Left hindlimb (tissue), 1 donor: Measurements from ENCODE around the gene EFNB3.

ENCODE experiments used
- DNase-seq: peaks from one replicate; pipeline ENCODE4 v3.0.0-alpha.2; 2018

The EFNB3 gene

GRCh38 chr17:7719661-7720060 is 14.7 kb downstream of the EFNB3 start:
- no peak for DNase-seq

- DNase-seq, result no peak
Measured at GRCh38 chr17:7720125-7720524, 15.1 kb downstream of the EFNB3 start.

- DNase-seq, result no peak
Measured at GRCh38 chr17:7721612-7722011, 16.6 kb downstream of the EFNB3 start.

GRCh38 chr17:7727886-7728285 is 22.9 kb downstream of the EFNB3 start:
- no peak for DNase-seq

- DNase-seq, result no peak
Measured at GRCh38 chr17:7729816-7730215, 24.8 kb downstream of the EFNB3 start.

- DNase-seq, result no peak
Measured at GRCh38 chr17:7732981-7733539, 28.1 kb downstream of the EFNB3 start.

GRCh38 chr17:7737601-7738000 is 32.6 kb downstream of the EFNB3 start:
- DNase-seq, result no peak

GRCh38 chr17:7739746-7740145 is 34.7 kb downstream of the EFNB3 start:
- DNase-seq, result no peak

- DNase-seq, result no peak
Measured at GRCh38 chr17:7740481-7741001, 35.5 kb downstream of the EFNB3 start.

GRCh38 chr17:7742729-7743128 is 37.7 kb downstream of the EFNB3 start:
- no peak for DNase-seq

GRCh38 chr17:7744416-7744815 is 39.4 kb downstream of the EFNB3 start:
- no peak for DNase-seq

GRCh38 chr17:7745748-7746470 is 40.9 kb downstream of the EFNB3 start:
- no peak for DNase-seq

- DNase-seq, result no peak
Measured at GRCh38 chr17:7747635-7748071, 42.7 kb downstream of the EFNB3 start.

GRCh38 chr17:7748076-7748775 is 43.2 kb downstream of the EFNB3 start:
- DNase-seq, result no peak

- no peak for DNase-seq
Measured at GRCh38 chr17:7750321-7750821, 45.4 kb downstream of the EFNB3 start.

- DNase-seq, result no peak
Measured at GRCh38 chr17:7754656-7755055, 49.7 kb downstream of the EFNB3 start.

- no peak for DNase-seq
Measured at GRCh38 chr17:7755095-7755890, 50.3 kb downstream of the EFNB3 start.

- DNase-seq, result no peak
Measured at GRCh38 chr17:7756968-7757367, 52.0 kb downstream of the EFNB3 start.
